Hematopoietic multipotent progenitor cell treated with erythropoietin and hydrocortisone succinate and interleukin-3 and kit ligand, for 8 days (in vitro differentiated cells): Measurements from ENCODE around the gene SAMM50.
A peak's percentile ranks its signal among the peaks of the same experiment; 100 is the strongest.

ENCODE experiments used
- DNase-seq: peaks from one replicate; pipeline ENCODE4 v3.0.0-alpha.2; 2015

The SAMM50 gene

DNA sequence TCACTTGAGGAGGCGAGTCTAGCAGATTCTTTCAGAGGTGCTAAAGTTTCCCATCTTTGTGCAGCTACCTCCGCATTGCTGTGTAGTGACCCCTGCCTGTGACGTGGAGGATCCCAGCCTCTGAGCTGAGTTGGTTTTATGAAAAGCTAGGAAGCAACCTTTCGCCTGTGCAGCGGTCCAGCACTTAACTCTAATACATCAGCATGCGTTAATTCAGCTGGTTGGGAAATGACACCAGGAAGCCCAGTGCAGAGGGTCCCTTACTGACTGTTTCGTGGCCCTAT lies 8.9 kb upstream of the SAMM50 start:
- DNase-seq: peak; percentile 28

DNA sequence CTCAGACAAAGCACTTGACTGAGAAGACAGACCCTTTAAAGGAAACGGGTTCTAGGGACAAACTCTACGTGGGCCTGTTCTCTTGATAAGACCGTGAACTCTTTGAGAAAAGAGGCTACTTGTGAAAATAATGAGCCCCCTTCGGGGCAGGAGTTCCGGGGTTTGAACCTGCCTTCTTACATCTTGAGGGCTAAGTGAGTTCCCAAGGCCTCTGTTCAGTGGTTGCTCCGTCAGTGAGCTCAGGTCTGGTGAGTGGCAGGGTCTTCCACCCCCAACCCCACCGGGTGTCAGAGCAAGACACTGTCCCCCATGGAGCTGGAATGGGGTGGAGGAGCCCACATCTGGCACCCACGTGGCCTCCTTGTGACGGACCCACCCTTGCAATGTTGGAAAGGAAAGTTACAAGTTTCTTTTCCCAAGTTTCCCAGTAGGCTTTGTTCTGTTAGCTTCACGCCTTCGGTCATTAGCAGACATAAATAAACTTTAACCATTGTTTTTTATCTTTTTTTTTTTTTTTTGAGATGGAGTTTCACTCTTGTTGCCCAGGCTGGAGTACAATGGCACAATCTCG lies 6.3 kb upstream of the SAMM50 start:
- DNase-seq: no peak

DNA sequence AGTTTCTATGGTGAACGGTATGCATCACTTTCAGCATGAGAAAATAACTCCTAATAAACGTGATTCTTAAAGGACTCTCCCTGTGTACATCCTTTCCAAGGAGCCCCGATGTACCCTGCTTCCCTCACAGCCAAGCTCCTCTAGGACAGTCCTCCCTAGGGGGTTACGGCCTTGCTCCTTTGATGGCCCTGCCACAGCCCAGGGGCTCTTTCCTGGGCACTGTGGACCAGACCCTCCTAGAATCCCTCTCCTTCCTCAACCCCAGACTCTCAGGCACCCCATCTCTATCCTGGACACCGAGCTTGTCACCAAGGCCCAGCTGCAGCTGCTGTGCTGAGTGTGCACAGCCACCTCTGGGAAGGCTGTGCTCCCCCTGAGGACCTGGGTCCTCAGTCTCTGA lies 3.9 kb upstream of the SAMM50 start:
- no peak for DNase-seq

DNA sequence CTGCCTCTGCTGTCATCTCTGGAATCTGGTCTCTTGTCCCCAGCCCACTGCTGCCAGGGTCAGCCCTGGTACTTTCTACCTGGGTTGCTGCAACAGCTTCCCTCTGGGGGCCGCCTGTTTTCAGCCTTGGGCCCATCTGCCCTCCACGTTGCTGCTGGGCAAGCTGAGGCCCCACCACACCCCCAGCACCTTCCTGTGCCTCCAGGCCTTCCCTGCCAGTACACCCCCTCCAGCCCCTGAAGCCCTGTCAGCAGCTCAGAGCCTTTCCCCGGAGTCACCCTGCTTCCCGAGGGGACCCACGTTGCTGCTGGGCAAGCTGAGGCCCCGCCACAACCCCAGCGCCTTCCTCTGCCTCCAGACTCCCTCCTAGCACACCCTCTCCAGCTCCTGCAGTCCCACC lies 3.3 kb upstream of the SAMM50 start:
- no peak for DNase-seq

DNA sequence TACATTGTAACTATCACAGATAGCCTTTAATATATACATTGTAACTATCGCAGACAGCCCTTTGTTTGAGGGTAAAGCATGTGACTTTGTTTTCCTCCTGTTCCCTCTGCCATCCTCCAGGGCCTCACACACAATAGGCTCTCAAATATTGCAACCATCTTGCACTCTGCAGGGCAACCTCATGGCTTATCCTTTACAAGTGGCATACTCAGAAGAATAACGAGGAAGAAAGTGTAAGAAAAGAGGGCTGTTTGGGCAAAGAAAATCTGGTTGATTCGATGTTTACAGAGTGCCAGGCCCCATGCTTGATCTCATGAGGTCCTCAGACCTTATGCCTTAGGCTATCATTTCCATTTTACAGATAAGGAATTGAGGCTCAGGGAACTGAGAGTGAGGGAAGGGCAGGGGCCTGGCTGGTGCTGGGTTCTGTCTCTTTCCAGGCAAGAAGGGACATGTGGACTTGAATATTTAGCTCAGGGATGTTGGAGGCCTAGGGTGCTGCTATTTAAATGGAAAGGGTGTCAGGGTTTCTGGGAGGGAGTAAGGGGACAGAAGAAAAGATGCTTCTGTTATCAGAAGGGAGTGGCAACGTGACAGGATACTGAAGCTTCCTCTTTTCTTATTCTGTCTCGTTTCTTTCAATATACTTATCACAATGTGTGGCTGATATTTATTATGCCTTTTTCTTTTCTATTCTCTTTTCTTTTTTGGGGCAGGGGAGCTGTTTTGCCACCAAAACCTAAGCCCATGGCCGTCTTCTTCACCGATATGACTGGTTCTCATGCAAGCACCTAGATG lies 1.1 kb upstream of the SAMM50 start:
- peak; percentile 37 for DNase-seq

DNA sequence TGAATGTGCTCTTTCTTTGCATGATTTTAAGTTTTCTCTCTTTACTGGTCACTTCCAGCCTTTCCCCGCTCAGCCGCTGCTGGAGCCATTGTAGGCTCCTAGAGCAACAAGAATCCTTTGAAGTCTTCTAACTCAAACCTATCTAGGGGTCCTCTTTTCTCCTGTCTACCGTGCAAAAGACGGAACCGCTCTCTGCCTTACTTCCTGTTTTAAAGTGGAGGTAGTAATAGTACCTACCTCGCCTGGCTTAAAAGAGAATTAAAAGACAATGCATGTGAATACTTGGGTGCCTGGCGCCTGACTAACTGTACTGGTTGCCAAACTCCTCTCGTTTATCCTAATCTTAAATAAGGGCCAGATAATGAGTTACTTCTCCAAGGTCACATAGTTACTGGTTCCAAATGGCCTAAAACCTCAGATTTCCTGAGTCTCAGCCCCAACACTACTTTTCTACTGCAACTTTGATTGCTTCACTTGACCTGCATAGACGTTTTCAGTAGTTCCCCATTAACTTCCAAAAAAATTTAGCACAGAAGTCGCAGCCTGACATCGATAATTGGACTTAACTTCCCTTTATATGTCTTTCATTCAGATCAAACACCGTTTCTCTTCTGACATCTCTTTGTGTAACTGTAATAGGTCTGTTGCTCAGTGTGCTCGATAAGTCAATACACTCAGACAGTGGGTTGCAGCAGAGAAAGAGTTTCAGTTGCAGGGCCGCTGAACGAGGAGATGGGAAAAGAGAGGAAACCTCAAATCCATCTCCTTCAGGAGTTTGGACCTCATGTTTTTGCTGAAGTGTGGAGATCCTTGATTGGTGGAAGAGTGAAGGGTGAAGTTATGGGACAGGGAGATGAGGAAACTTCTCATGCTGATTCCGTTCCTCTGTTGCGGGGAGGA lies 891 bp downstream of the SAMM50 start:
- DNase-seq: peak; percentile 36

DNA sequence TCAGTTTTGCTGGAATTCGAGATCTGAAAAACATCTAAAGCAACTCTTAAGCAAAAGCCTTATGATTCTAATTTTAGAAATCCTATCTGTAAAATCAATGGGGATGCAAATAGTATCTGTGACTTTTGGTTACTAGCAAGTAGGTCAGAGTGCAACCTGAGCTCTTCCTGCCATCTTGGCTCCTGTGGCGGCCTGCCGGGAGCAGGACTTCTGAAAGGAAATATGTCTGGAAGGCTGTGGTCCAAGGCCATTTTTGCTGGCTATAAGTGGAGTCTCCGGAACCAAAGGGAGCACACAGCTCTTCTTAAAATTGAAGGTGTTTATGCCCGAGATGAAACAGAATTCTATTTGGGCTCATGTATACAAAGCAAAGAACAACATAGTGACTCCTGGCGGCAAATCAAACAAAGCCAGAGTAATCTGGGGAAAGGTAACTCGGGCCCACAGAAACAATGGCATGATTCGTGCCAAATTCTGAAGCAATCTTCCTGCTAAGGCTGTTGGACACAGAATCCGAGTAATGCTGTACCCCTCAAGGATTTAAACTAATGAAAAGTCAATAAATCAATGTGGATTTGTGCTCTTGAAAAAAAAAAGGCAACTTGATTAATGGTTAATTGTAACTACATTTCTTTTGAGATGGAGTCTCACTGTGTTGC lies 1.7 kb downstream of the SAMM50 start:
- DNase-seq: no peak

DNA sequence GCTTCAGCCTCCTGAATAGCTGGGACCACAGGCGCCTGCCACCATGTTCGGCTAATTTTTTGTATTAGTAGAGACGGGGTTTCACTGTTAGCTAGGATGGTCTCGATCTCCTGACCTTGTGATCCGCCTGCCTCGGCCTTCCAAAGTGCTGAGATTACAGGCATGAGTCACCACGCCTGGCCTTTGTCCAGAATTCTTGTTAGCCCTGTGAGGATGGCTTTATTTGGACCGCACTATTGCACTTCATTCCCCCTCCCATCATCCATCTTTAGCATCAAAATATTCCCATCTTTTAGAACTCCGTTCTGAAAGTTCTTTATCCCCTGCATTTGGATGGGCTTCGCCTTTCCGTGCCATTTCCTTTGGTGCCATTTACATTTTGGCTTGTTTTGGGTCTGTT lies 2.6 kb downstream of the SAMM50 start:
- no peak for DNase-seq

DNA sequence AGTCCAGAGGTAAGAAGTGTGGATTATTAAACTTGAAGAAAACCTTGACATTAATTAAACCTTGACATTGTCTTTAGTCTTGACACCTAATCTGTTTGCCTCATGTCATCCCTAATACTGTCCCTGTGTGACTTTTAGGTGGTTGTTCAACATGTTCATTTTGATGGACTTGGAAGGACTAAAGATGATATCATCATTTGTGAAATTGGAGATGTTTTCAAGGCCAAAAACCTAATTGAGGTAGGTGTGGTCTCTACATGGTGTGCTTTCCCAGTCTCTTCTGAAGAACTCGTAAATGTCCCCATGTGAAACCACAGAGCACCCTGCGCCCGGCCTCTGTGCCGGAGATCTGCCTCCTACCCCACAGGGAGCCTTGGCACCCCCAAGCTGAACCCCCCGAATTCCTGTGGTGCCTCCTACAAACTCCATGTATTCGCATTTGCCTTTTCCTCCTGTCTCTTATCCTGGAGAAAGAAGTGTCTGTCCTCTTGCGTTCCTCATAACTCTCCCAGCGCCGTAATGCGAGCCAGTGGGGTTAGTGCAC lies 9.1 kb downstream of the SAMM50 start:
- no peak for DNase-seq

DNA sequence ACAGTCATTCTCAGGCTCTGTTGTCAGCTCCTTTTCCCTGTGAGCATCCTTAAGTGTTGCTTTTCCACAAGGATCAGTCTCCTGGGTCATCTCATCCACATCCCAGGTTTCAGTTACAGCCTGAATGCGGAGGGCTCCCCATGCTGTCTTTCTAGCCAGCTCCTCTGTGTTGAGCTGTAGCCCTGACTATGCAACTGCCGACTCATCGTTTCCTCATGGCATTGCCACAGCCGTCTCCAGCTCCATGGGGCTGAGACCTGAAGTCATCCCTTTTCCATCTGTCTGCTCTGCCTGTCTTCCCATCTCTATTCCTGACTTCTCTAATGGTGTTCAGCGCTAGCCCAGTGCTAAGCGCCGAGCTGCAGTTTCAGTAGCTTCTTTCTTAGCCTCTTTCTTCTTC lies 11.8 kb downstream of the SAMM50 start:
- no peak for DNase-seq

DNA sequence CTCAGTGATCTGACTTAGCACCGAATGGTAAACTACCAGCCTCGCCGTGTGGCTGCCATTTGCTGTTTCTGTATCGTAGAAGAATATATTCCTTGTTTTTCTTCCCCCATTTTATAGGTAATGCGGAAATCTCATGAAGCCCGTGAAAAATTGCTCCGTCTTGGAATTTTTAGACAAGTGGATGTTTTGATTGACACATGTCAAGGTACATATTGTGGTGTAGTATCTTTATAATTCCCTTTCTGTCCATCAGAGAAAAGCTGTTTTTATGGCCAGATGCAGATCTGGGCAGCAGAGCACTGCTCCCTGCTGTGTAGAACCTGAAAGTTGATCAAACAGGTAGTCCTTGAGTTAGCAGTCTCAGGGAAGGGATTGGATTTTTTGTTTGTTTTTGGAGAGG lies 13.4 kb downstream of the SAMM50 start:
- no peak for DNase-seq

DNA sequence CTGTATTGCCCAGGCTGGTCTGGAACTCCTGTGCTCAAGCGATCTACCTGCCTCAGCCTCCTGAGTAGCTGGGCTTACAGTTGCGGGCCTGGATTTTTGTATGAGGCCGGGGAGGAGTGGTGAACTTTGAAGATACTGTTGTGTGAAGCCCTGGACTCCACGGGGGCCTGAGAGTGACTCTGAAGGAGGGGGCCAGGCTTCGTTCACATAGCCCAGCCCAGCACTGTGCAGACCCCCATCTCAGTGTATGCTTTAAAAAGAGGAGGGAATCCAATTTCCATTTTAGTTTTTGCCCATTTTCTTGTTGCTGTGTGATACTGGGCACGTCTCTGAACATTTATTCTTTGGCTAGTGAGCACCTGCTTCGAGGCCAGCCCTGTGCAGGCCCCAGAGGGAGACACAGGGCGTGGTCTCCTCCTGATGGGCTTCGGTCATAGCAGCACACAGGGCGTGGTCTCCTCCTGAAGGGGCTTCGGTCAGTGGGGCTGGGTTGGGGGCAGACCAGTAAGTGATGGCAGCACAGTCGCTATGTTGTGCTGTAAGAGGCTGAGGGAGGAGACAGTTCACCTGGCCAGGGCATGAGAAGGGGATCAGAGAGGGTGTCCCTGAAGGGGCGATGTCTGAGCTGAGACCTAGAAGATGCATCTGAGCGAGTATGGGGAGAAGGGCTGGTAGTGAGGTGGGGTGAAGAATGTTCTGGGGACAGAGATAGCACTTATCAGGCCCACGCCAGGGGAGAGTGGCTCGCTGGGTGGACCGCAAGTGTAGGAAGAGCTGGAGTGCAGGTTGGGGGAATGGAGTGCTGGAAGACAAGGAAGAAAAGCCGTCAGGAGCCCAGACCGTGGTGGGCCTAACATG lies 14.0 kb downstream of the SAMM50 start:
- peak; percentile 96 for DNase-seq

DNA sequence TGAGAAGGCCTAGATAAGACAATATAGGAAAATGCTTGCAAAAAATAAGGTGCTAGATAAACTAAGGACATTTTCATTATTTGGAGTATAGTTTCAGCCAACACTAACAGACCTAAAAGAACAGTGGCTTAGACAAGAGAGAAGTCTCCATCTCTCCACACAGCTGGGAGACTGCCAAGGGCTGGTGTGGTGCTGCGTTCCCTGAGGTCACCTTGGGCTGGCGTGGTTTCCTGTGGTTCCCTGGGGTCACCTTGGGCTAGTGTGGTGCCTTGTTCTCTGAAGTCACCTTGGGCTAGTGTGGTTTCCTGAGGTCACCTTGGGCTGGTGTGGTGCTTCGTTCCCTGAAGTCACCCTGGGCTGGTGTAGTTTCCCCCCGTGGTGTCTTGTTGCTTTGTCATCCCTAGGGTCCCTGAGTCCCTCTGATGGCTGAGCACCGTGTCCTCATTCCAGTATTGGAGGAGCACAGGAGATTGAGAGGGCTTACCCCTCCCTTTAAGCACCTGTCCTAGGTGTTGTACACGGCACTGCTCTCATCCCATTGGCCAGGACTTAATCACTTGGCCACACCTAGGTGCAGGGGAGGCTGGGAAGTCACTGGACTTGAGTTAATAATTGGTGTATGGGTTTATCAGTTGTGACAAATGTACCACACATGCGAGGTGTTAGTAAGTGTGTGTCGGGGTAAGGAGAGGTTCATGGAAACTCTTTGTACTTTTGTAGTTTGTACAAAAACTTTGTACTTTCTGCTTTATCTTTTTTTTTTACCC lies 14.9 kb downstream of the SAMM50 start:
- DNase-seq: peak; percentile 84

DNA sequence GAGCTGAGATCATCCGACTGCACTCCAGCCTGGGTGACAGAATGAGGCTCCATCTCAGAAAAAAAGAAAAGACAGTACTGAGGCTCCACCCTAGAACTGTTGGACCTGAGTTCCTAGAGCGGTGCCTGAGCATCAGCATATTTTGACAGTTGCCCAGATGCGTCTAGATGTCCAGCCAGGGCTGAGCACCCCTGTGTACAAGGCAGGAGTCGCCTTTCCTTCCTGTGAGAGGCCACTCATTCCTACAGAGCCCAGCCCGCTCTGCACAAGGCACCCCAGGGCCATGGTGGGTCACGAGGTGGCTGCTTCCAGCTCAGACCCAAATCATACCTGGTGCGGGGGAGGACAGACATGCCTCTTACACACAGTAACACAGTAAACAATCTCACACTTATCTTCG lies 15.9 kb downstream of the SAMM50 start:
- no peak for DNase-seq

DNA sequence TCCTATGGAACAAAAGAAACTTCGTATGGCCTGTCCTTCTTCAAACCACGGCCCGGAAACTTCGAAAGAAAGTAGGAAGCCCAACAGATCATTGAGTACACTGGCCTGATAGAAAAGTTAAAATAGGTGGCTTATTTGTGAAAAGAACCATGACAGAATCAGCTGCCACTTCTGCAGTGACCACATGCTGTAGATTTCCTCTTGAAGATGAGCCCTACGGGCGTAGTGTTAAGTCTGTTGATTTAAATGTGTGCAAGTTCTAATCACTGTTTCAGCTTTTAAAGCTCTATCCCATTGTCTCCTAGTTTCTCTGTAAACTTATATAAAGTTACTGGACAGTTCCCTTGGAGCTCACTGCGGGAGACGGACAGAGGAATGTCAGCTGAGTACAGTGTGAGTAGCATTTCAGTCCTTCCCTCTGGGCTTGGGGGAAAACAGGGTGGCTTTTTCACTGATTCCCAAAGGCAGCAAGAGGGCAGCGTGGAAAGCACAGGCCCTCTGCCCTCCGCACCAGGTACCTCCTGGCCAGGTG lies 17.8 kb downstream of the SAMM50 start:
- DNase-seq: no peak

DNA sequence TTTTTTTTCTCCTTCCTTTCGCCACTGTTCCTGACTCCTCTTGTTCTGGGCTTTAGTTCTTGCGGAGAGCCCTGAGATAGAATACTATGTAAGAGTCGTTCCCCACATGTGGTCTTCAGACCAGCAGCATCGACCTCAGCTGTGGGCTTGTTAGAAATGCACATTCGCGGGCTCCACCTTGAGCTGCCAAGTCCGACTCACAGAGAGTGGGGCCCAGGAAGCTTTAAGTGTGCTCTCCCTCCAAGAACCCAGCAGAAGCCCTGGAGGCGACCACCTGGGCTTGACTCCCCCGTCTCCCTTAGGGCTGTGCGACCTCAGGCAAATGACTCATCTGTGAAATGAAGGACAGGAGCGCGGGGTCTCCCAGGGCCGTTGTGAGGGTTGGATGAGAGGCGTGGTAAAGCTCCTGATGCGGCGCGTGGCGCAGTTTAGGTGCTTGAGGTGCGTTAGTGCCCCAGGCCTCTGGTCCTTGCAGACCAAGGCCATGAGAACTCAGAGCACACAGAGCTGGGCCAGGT lies 18.8 kb downstream of the SAMM50 start:
- DNase-seq: no peak

DNA sequence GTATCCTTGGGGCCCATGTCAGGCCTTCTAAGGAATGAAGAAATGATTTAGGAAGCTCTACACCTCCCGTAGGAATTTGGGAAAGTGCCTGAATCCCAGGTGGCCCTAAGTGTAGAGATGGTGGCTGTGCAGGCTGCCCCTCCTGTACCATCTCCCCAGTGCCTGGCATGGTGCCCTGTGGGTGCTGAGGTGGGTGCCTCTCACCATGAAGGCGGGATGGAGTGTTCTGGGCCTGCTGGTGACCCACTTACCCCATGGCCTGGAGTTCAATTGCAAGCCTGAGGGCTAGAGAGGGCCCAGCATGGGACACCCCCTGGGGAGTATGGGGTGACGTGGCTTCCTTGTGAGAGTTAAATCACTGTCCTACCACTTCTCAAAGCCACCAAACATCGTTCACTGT lies 19.8 kb downstream of the SAMM50 start:
- no peak for DNase-seq

DNA sequence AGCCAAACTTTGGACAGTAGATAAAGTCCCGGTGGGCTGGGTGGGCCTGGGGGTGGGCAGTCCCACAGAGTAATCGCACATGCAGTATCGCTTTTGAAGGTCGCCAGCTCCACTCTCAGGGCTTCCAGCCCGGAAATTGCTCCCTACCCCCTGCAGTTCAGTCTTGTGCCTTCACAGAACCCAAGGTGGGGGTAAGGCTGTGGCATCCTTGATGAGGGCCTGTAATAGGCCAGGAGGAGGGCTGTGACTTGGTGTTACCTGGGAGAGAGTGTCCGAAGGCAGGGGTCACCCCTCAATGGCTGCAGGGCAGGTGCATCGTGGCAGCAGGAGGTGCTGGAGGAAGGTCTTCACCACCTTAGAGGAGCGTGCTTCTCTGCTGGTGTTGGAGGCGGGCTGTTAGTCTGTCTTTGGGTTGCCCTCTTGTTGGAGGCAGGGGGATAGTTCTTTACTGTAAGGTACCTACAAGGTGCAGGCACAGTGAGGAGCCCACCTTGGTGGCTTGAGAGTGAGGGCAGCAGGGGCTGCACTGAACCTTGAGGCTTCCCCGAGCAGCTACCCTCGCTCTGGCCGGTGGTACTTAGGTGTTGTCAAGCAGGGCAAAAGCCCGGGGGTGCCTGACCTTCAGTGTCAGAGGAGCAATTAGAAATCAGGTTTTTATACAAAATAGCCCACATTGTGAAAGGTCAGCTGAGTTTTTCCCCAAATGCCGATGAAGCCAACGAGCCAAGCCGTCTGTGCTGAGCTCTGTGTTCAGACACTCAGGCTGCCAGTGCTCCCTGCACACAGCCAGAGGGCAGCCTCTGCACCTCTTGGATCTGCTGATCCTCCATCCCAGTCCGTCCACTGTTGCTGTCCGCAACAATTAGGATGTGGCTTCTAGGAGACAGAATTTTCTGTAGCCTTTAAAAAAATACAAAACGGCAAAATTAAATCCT lies 21.9 kb downstream of the SAMM50 start:
- no peak for DNase-seq

DNA sequence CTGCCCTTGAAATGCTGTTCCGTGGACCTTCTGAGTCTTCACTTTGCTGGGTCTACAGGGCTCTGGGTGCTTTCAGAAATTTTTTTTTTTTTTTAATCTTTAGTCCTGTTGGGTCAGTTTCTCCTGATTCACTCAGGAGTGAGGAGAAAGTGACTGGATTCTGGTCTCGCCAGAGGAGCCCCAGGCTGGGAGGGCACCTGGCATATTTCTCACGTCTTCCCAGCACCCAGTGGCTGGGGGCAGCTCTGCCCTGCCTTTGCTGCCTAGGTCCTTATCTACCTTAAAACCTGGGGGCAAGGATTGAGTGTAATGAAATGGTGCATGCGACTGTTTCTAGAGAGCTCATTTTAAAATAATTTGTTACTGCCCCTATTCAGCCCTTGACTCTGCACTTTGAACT lies 23.3 kb downstream of the SAMM50 start:
- no peak for DNase-seq

DNA sequence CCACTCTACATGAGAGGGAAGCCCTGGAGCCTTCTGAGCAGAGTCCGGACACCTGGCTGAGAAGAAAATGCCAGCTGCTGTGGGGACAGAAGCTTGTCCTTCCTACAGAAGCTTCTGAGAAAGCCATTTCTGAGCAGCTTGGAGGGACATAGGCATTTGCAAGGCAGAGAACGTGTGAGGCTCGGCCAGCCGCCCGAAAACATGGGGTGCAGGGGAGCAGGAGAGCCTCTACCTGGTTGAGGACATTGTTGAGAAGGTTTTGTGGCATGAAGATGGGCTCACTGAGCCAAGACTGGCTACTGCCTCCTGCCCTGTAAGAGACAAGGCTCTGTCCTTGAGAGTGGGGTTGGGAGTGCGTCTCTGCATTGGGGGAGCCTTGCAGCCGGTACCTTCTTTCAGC lies 25.3 kb downstream of the SAMM50 start:
- DNase-seq: no peak
